Brain microvascular endothelial cell (primary cell): ENCODE data around the gene DSG4.

Experiments used
- DNase-seq: peaks from one replicate; pipeline ENCODE4 v3.0.0-alpha.2; 2020
- H3K27ac ChIP-seq: fragments of 250-450 bp; sonication (Bioruptor Pico); 2 replicates; pipeline ENCODE4 v1.5.1; 2020; ENCODE audit warnings: mild to moderate bottlenecking, moderate library complexity
- H3K27me3 ChIP-seq: fragments of 250-450 bp; sonication (Bioruptor Pico); replicated peaks from 2 replicates; pipeline ENCODE4 v1.5.1; 2020; ENCODE audit warnings: mild to moderate bottlenecking
- H3K36me3 ChIP-seq: fragments of 250-450 bp; sonication (Bioruptor Pico); replicated peaks from 2 replicates; pipeline ENCODE4 v1.5.1; 2020; ENCODE audit warnings: mild to moderate bottlenecking
- H3K4me3 ChIP-seq: 2 replicates; pipeline ENCODE4 v1.5.1; 2011; ENCODE audit warnings: low read depth, mild to moderate bottlenecking, control low read depth, low read length, moderate library complexity
- CTCF ChIP-seq: IDR thresholded peaks from 2 replicates; pipeline ENCODE4 v1.5.1; 2011; ENCODE audit warnings: low read depth, mild to moderate bottlenecking, moderate library complexity, low read length, control low read depth, inconsistent platforms; ENCODE audit errors: missing control alignments
- in situ Hi-C: cut with HindIII; loops from 2 replicates; pipeline ENCODE4 v1.10.0; 2017; ENCODE audit warnings: low sequenced_read_pairs, low pct_ligation_motif_present

DSG4 gene

GRCh38 chr18:31364190-31364589 is 12.4 kb upstream of the DSG4 start:
- no peaks in the 10 kb centered on the region for H3K27me3 ChIP-seq
- H3K4me3 ChIP-seq = no peak overlapping the region
- in situ Hi-C loops = no loop called here
- DNase-seq = no peak
- no peak for TF ChIP-seq CTCF
- H3K36me3 ChIP-seq = no peaks in the 10 kb centered on the region
- H3K27ac ChIP-seq = no peak overlapping the region

- no peak overlapping the region for H3K4me3 ChIP-seq
- no peak for TF ChIP-seq CTCF
- no peak for DNase-seq
- no peaks in the 10 kb centered on the region for H3K36me3 ChIP-seq
- H3K27ac ChIP-seq = no peak overlapping the region
- no peaks in the 10 kb centered on the region for H3K27me3 ChIP-seq
- in situ Hi-C loops = no loop called here
These were observed 7.1 kb upstream of the DSG4 start for GRCh38 chr18:31369478-31369877.

- TF ChIP-seq CTCF = no peak
- DNase-seq = no peak
- no peak overlapping the region for H3K4me3 ChIP-seq
- no peak overlapping the region for H3K27ac ChIP-seq
- H3K36me3 ChIP-seq = no peaks in the 10 kb centered on the region
- no peaks in the 10 kb centered on the region for H3K27me3 ChIP-seq
- in situ Hi-C loops = no loop called here
These were observed 4.6 kb upstream of the DSG4 start for GRCh38 chr18:31371989-31372388.

- in situ Hi-C loops = no loop called here
- no peak overlapping the region for H3K4me3 ChIP-seq
- TF ChIP-seq CTCF = no peak
- no peak for DNase-seq
- no peaks in the 10 kb centered on the region for H3K27me3 ChIP-seq
- no peaks in the 10 kb centered on the region for H3K36me3 ChIP-seq
- H3K27ac ChIP-seq = no peak overlapping the region
These were observed 2.9 kb upstream of the DSG4 start for GRCh38 chr18:31373641-31374040.

- no peak for TF ChIP-seq CTCF
- Histone ChIP-seq H3K27ac (no peak overlapping the region), H3K27me3 (no peaks in the 10 kb centered on the region), H3K4me3 (no peak overlapping the region), H3K36me3 (no peaks in the 10 kb centered on the region)
- in situ Hi-C loops = no loop called here
- no peak for DNase-seq
These were observed 4.3 kb downstream of the DSG4 start for GRCh38 chr18:31380912-31381311.

GRCh38 chr18:31382107-31382506 is 5.5 kb downstream of the DSG4 start:
- in situ Hi-C loops = no loop called here
- no peak for TF ChIP-seq CTCF
- H3K4me3 ChIP-seq = no peak overlapping the region
- DNase-seq = no peak
- H3K27ac ChIP-seq = no peak overlapping the region
- H3K36me3 ChIP-seq = no peaks in the 10 kb centered on the region
- H3K27me3 ChIP-seq = no peaks in the 10 kb centered on the region
